Lower lobe of right lung (tissue), 2 donors: ENCODE results near the gene RIT1. TPM values are rescaled to one million over a fixed set of nuclear protein-coding genes. Genes with fewer than 3 reads are reported as not detected.

Experiments used
- ATAC-seq, 2 donors: fragments of 200-7000 bp; cut with Tn5 transposase; one replicate each; pipeline ENCODE4 v1.9.1; 2020 to 2022; ENCODE audit warnings: mild to moderate bottlenecking in 2 of 2, moderate library complexity in 2 of 2
- DNase-seq: peaks from one replicate; pipeline ENCODE4 v3.0.0-alpha.2; 2020
- H3K27ac ChIP-seq: fragments of 200-600 bp; one replicate; pipeline ENCODE4 v1.8.0; 2022
- H3K27me3 ChIP-seq: fragments of 200-600 bp; one replicate; pipeline ENCODE4 v1.8.0; 2022; ENCODE audit warnings: low read depth
- H3K36me3 ChIP-seq: fragments of 200-600 bp; one replicate; pipeline ENCODE4 v1.8.0; 2022; ENCODE audit warnings: mild to moderate bottlenecking
- H3K4me1 ChIP-seq: fragments of 200-600 bp; one replicate; pipeline ENCODE4 v1.8.0; 2022
- H3K4me3 ChIP-seq: fragments of 200-600 bp; one replicate; pipeline ENCODE4 v1.8.0; 2022; ENCODE audit warnings: mild to moderate bottlenecking
- H3K9me3 ChIP-seq: fragments of 200-600 bp; one replicate; pipeline ENCODE4 v1.8.0; 2022
- CTCF ChIP-seq: fragments of 200-600 bp; IDR thresholded peaks from one replicate; pipeline ENCODE4 v1.8.0; 2022; ENCODE audit warnings: antibody characterized with exemption, mild to moderate bottlenecking
- intact Hi-C: fragments of 100-400 bp; cut with DNase I; formaldehyde crosslinking; loops from one replicate; pipeline ENCODE4 v1.11.0; 2022
- total RNA-seq: library from RNA; stranded (reverse); fragmentation: NEBNext Ultra II Directional; extraction: Animal tissue kit (Norgen Biotek cat#: 25700); gene quantifications from one replicate; pipeline ENCODE4 v1.2.1, GENCODE V29; 2021
- donor health status: DM: no; HTN: yes; CAD: no; lungs with severe emphysema.

The RIT1 gene
- total RNA-seq, 1 donor from 2014 or later, result 56.4 TPM

DNA sequence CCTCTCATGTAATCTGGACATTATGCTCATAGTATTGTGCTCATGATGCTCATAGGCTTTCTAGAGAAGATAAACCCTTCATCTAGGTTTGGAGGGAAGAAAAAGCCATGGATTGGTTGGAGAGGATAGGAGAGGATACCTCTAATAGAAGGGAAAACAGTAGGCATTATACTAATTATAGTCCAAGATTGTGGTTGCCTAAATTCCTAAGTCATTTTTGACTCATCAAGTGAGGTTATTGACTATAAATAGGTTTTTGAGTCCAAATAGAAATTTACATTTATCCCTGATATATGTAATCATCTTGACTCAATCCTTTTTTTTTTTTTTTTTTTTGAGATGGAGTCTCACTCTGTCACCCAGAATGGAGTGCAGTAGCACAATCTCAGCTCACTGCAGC, 46.8 kb downstream of the RIT1 start:
- ATAC-seq (no peak), DNase-seq (no peak)
- Histone ChIP-seq H3K9me3 (no peaks in the 10 kb centered on the region), H3K4me3 (no peak overlapping the region), H3K27ac (no peak overlapping the region), H3K27me3 (no peaks in the 10 kb centered on the region), H3K36me3 (no peaks in the 10 kb centered on the region), H3K4me1 (peaks cover 18% of the 10 kb centered on the region)
- intact Hi-C loops, result no loop called here
- TF ChIP-seq CTCF, result no peak

DNA sequence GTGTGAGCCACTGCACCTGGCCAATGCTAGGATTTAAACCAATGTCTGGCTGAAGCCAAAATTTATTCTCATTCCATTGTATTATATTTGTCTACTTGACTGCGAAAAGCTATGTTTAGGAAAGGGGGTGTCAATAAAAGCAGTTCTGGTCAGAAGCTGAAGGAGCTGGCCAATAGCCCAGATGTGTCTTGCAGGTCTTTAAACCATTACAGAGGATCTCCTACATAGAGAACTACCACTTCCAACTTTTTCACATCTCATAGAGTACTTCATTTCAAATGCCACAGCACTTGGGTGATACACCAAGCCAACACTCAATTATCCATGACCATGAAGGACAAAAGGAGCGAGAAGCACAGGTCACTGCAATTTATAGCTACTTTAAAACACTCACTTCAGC, 49.3 kb downstream of the RIT1 start:
- no peak overlapping the region for H3K27ac ChIP-seq
- peaks cover 37% of the 10 kb centered on the region for H3K4me1 ChIP-seq
- no peaks in the 10 kb centered on the region for H3K9me3 ChIP-seq
- H3K36me3 ChIP-seq, result no peaks in the 10 kb centered on the region
- no peaks in the 10 kb centered on the region for H3K27me3 ChIP-seq
- DNase-seq (no peak), ATAC-seq (no peak)
- TF ChIP-seq CTCF, result no peak
- no peak overlapping the region for H3K4me3 ChIP-seq
- intact Hi-C loops, result no loop called here

DNA sequence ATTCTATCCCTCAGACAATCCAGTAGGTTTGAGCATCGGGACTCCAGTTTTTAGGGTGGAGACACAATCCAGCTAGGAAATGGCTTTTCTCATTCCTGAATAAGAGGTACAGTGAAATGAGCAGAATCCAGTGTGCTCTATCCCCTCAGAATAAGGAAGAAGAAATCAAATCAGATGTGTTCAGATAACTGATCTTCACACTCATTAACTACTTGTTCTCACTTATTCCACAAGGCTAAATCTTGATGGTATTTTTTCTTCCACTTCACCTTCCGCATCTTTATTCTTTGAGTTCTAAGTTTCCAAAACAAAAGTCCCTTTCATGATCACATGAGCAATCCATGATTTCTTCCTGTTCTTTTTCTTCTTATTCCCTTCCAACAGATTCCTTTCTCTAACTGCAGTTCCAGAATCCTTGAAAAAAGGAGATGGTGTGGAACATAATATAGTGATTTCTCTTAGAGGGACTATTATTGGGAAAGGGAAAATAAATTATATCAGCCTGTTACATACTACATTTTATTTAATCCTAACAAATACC, 50.1 kb downstream of the RIT1 start:
- peaks cover 43% of the 10 kb centered on the region for H3K4me1 ChIP-seq
- H3K36me3 ChIP-seq, result no peaks in the 10 kb centered on the region
- no peaks in the 10 kb centered on the region for H3K9me3 ChIP-seq
- H3K27ac ChIP-seq, result peak overlapping the region; percentile 78
- intact Hi-C loops, result no loop called here
- no peaks in the 10 kb centered on the region for H3K27me3 ChIP-seq
- DNase-seq, result no peak
- peak overlapping the region; percentile 55 for H3K4me3 ChIP-seq
- ATAC-seq, result no peak
- no peak for TF ChIP-seq CTCF

- H3K4me3 ChIP-seq, result peak overlapping the region; percentile 55
- H3K27ac ChIP-seq, result peak overlapping the region; percentile 78
- H3K36me3 ChIP-seq, result peaks cover 4% of the 10 kb centered on the region
- peak; percentile 17 to 36 for ATAC-seq
- intact Hi-C loops, result no loop called here
- TF ChIP-seq CTCF, result no peak
- DNase-seq, result peak; percentile 66
- H3K4me1 ChIP-seq, result peaks cover 45% of the 10 kb centered on the region
- H3K9me3 ChIP-seq, result no peaks in the 10 kb centered on the region
- H3K27me3 ChIP-seq, result no peaks in the 10 kb centered on the region
Observed at GRCh38 chr1:155859881-155860871, 51.0 kb downstream of the RIT1 start.

DNA sequence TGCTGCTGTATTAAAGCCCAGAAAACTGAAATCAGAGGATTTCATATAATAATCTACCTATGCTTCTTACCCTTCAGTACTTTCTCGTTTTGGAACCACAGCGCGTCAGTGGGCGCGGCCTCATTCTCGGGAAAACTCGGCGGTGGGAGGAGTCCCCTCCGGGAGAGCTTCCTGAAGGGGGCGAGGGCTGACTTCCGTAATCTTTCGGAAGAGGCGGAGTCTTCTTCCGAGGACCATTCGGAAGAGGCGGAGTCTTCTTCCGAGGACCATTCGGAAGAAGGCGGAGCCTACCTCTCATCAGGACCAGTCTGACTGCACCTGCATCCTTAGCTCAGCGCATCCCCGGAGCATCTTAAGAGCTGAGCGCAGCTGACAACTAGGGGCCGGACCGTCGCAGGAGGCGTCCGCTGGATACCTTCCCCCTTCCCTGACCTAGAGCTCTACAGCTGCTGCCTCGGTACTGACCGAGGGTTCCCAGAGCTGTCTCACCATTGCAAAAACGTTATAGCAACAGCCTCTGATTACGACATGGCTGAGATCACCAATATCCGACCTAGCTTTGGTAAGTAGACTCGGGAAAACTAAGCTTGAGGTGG, 51.8 kb downstream of the RIT1 start, which contains the start of gene SYT11:
TSS of gene SYT11 (plus strand) at position 334 of the 596 bp plus-strand sequence. CDS start at position 529, 195 bp downstream.
- peak within 1 kb of the TSS; percentile 78 for H3K27ac ChIP-seq
- peak; percentile 95 for DNase-seq
- H3K36me3 ChIP-seq, result peaks cover 11% of the 10 kb centered on the region
- H3K4me3 ChIP-seq, result peak within 1 kb of the TSS; percentile 55
- no peak for TF ChIP-seq CTCF
- intact Hi-C loops, result no loop called here
- H3K4me1 ChIP-seq, result peaks cover 45% of the 10 kb centered on the region
- H3K27me3 ChIP-seq, result no peaks in the 10 kb centered on the region
- peak; percentile 95 to 96 for ATAC-seq
- H3K9me3 ChIP-seq, result no peaks in the 10 kb centered on the region
